ENCODE measurements around the gene CHCHD3.

Gene CHCHD3

DNA sequence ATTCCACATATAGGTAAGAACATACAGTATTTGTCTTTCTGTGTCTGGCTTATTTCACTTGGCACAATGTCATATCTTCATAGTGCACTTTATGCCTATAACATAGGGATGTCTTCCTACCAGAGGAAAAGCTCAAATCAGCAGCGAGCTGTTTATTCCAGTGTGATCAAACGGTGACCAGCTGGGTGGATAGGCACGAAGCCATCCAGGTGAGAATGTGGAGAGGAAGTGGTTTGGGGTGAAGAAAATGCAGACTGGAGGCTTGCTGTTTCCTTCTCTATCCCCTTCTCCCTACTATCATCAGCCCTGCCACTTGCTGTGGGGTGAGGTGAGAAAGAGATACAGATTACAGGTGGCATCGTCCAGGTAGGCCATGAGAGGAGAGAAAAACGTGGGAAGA lies 52.4 kb downstream of the CHCHD3 start:
- Histone ChIP-seq H3K36me3 (ENCODE audit: control insufficient read depth in 2 of 2, insufficient read depth in 1 of 2, low read length in 2 of 2) (no peaks in the 10 kb centered on the region), H3K4me3 (ENCODE audit: low read depth, low read length) (no peak overlapping the region), H3K4me1 (ENCODE audit: control insufficient read depth, insufficient read depth, low read length) (no peaks in the 10 kb centered on the region), H3K9me3 (ENCODE audit: control insufficient read depth, insufficient read depth, low read depth, low read length) (no peaks in the 10 kb centered on the region), H3K27ac (ENCODE audit: extremely low read depth, low read depth, low read length) (no peak overlapping the region)
- POLR2A ChIA-PET = no interaction called here
- no peak for TF ChIP-seq ZNF37A (tag by site-specific recombination; IDR thresholded peaks at IDR 0.05)
- TF ChIP-seq ZNF157 (tag by site-specific recombination; IDR thresholded peaks at IDR 0.05) = no peak
- TF ChIP-seq, protein P1, sequence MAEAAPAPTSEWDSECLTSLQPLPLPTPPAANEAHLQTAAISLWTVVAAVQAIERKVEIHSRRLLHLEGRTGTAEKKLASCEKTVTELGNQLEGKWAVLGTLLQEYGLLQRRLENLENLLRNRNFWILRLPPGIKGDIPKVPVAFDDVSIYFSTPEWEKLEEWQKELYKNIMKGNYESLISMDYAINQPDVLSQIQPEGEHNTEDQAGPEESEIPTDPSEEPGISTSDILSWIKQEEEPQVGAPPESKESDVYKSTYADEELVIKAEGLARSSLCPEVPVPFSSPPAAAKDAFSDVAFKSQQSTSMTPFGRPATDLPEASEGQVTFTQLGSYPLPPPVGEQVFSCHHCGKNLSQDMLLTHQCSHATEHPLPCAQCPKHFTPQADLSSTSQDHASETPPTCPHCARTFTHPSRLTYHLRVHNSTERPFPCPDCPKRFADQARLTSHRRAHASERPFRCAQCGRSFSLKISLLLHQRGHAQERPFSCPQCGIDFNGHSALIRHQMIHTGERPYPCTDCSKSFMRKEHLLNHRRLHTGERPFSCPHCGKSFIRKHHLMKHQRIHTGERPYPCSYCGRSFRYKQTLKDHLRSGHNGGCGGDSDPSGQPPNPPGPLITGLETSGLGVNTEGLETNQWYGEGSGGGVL (tag by site-specific recombination; IDR thresholded peaks at IDR 0.05) = no peak
- no peak for TF ChIP-seq ZNF354C (tag by site-specific recombination; IDR thresholded peaks at IDR 0.05; ENCODE audit: borderline replicate concordance, low read depth)
- no peak for TF ChIP-seq ZNF274 (IDR thresholded peaks at IDR 0.05; ENCODE audit: low read length)
- no peak for TF ChIP-seq ZNF274 (tag by site-specific recombination; IDR thresholded peaks at IDR 0.05; ENCODE audit: borderline replicate concordance)
- no peak for TF ChIP-seq ZNF768 (tag by site-specific recombination; IDR thresholded peaks at IDR 0.05)
- TF ChIP-seq ZNF580 (tag by site-specific recombination; IDR thresholded peaks at IDR 0.05) = no peak
- TF ChIP-seq KLF8 (tag by site-specific recombination; IDR thresholded peaks at IDR 0.05) = no peak
- no peak for TF ChIP-seq KLF10 (tag by site-specific recombination; IDR thresholded peaks at IDR 0.05)
- TF ChIP-seq ZBTB21 (tag by site-specific recombination; IDR thresholded peaks at IDR 0.05) = no peak
- TF ChIP-seq, protein P2, sequence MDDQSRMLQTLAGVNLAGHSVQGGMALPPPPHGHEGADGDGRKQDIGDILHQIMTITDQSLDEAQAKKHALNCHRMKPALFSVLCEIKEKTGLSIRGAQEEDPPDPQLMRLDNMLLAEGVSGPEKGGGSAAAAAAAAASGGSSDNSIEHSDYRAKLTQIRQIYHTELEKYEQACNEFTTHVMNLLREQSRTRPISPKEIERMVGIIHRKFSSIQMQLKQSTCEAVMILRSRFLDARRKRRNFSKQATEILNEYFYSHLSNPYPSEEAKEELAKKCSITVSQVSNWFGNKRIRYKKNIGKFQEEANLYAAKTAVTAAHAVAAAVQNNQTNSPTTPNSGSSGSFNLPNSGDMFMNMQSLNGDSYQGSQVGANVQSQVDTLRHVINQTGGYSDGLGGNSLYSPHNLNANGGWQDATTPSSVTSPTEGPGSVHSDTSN (CRISPR knock-in tag; IDR thresholded peaks at IDR 0.05) = no peak
- TF ChIP-seq FEZF1 (tag by site-specific recombination; IDR thresholded peaks at IDR 0.05) = no peak
- CTCF ChIA-PET = interaction anchor here (1.7 kb wide), 1 partner anchor 21 kb away, joined by 6 read pairs; no protein-coding TSS in a partner anchor

DNA sequence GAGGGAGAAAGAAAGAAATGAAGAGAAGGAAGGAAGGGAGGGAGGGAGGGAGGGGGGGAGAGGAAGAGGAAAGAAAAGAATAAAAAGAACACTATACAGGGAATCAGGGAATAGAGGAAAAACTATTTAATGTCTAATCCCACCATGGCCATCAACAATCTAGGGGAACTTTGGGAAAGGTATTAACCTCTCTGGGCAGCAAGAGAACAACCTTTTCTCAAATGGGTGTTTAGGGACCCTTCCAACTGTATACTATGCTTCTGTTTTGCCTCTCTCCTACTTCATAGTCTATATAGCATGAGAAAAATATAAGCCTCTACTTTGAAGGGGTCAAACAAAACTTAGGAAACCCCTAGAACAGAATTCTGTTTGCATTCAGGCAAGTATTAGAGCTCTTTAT lies 54.5 kb downstream of the CHCHD3 start:
- Histone ChIP-seq H3K36me3 (ENCODE audit: control insufficient read depth in 2 of 2, insufficient read depth in 1 of 2, low read length in 2 of 2) (no peaks in the 10 kb centered on the region), H3K27ac (ENCODE audit: extremely low read depth, low read depth, low read length) (no peak overlapping the region), H3K4me3 (ENCODE audit: low read depth, low read length) (no peak overlapping the region), H3K4me1 (ENCODE audit: control insufficient read depth, insufficient read depth, low read length) (no peaks in the 10 kb centered on the region; the same call in 1 of the 2 replicates), H3K9me3 (ENCODE audit: control insufficient read depth, insufficient read depth, low read depth, low read length) (no peaks in the 10 kb centered on the region)
- TF ChIP-seq ZNF112 (tag by site-specific recombination; IDR thresholded peaks at IDR 0.05) (no peak), ZSCAN23 (tag by site-specific recombination; IDR thresholded peaks at IDR 0.05) (no peak), SALL2 (tag by site-specific recombination; IDR thresholded peaks at IDR 0.05; ENCODE audit: borderline replicate concordance) (no peak), ZIC2 (tag by site-specific recombination; IDR thresholded peaks at IDR 0.05) (no peak), ZNF266 (tag by site-specific recombination; IDR thresholded peaks at IDR 0.05; ENCODE audit: low read depth) (no peak), ZNF404 (tag by site-specific recombination; IDR thresholded peaks at IDR 0.05) (no peak), ZNF302 (tag by site-specific recombination; IDR thresholded peaks at IDR 0.05; ENCODE audit: low read depth) (no peak)
- TF ChIP-seq, protein P3, sequence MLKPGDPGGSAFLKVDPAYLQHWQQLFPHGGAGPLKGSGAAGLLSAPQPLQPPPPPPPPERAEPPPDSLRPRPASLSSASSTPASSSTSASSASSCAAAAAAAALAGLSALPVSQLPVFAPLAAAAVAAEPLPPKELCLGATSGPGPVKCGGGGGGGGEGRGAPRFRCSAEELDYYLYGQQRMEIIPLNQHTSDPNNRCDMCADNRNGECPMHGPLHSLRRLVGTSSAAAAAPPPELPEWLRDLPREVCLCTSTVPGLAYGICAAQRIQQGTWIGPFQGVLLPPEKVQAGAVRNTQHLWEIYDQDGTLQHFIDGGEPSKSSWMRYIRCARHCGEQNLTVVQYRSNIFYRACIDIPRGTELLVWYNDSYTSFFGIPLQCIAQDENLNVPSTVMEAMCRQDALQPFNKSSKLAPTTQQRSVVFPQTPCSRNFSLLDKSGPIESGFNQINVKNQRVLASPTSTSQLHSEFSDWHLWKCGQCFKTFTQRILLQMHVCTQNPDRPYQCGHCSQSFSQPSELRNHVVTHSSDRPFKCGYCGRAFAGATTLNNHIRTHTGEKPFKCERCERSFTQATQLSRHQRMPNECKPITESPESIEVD (tag by site-specific recombination; IDR thresholded peaks at IDR 0.05) = no peak
- TF ChIP-seq, protein P4, sequence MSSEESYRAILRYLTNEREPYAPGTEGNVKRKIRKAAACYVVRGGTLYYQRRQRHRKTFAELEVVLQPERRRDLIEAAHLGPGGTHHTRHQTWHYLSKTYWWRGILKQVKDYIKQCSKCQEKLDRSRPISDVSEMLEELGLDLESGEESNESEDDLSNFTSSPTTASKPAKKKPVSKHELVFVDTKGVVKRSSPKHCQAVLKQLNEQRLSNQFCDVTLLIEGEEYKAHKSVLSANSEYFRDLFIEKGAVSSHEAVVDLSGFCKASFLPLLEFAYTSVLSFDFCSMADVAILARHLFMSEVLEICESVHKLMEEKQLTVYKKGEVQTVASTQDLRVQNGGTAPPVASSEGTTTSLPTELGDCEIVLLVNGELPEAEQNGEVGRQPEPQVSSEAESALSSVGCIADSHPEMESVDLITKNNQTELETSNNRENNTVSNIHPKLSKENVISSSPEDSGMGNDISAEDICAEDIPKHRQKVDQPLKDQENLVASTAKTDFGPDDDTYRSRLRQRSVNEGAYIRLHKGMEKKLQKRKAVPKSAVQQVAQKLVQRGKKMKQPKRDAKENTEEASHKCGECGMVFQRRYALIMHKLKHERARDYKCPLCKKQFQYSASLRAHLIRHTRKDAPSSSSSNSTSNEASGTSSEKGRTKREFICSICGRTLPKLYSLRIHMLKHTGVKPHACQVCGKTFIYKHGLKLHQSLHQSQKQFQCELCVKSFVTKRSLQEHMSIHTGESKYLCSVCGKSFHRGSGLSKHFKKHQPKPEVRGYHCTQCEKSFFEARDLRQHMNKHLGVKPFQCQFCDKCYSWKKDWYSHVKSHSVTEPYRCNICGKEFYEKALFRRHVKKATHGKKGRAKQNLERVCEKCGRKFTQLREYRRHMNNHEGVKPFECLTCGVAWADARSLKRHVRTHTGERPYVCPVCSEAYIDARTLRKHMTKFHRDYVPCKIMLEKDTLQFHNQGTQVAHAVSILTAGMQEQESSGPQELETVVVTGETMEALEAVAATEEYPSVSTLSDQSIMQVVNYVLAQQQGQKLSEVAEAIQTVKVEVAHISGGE (tag by site-specific recombination; conservative IDR thresholded peaks at IDR 0.05; ENCODE audit: low read depth) = no peak
- TF ChIP-seq, protein P5, sequence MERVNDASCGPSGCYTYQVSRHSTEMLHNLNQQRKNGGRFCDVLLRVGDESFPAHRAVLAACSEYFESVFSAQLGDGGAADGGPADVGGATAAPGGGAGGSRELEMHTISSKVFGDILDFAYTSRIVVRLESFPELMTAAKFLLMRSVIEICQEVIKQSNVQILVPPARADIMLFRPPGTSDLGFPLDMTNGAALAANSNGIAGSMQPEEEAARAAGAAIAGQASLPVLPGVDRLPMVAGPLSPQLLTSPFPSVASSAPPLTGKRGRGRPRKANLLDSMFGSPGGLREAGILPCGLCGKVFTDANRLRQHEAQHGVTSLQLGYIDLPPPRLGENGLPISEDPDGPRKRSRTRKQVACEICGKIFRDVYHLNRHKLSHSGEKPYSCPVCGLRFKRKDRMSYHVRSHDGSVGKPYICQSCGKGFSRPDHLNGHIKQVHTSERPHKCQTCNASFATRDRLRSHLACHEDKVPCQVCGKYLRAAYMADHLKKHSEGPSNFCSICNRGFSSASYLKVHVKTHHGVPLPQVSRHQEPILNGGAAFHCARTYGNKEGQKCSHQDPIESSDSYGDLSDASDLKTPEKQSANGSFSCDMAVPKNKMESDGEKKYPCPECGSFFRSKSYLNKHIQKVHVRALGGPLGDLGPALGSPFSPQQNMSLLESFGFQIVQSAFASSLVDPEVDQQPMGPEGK (tag by site-specific recombination; IDR thresholded peaks at IDR 0.05) = no peak
- ChIA-PET CTCF (interaction anchor here (0.6 kb wide), 1 partner anchor 11 kb away, joined by 3 read pairs; no protein-coding TSS in a partner anchor), POLR2A (no interaction called here)
